Activated T-cell treated with anti-CD3 and anti-CD28 coated beads, Interleukin-2, amount 50 U/mL, for 1 hour (primary cell): Measurements from ENCODE around the gene MCL1.

Source experiments
- DNase-seq: peaks from one replicate; pipeline ENCODE4 v3.0.0-alpha.2; 2020

MCL1 gene

DNA sequence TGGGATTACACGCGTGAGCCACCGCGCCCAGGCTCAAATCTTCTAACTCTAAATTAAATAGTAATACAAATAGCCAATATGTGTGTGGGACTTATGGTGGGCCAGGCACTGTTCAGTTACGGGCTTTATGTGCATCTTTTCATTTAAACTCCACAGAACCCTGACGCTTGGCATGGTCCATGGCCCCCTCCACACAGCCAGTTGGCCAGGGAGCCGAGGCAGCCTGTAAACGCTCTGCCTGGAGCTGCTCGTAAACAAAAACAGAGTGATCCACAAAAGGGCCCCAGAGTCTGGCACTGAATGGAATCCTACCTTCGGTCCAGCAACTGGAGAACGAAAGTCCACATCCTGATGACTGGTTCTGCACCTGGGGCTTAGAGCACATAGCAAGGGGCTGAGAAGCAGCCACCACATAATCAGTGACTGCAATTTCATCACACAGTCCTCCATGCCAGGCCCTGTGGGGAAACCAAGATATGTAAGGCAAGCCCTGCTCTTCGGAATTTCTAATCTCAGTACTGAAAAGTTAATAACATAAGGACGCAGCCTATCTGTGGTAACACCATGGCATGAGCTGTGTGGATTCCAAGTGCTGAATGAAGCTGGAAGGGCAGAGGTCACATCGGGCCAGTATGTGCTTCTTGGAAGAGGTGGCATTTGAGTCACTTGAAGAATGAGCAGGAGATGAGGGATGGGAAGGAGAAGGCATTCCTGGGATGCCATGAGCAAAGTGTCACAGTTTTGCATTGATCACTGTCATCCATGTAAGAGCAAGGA lies 43.7 kb downstream of the MCL1 start:
- no peak for DNase-seq

DNA sequence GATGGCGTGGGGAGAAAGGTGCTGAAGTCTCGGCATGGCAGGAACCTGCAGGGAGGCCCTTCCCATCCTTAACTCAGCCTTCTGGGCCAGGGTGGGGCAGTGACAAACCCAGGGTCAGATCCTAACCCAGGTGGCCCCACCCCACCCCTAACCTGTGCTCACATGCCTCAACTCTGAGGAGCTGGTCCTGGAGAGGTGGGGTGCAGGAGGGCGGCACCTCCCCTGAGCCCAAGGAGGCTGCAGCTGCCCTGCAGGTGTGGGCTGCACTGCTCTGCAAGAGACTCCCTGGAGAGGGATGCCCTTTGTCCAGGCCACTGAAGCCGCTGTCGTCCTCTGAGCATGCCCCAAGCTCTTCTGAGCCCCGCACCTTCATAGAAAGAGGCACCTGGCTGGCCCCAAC lies 45.4 kb downstream of the MCL1 start:
- DNase-seq = no peak

GRCh38 chr1:150532860-150533259 lies 46.5 kb downstream of the MCL1 start:
- DNase-seq = no peak

- no peak for DNase-seq
These were observed 48.8 kb downstream of the MCL1 start for GRCh38 chr1:150530491-150531159.

GRCh38 chr1:150529017-150529416 lies 50.4 kb downstream of the MCL1 start:
- no peak for DNase-seq

GRCh38 chr1:150528196-150528595 lies 51.2 kb downstream of the MCL1 start:
- DNase-seq = no peak

DNA sequence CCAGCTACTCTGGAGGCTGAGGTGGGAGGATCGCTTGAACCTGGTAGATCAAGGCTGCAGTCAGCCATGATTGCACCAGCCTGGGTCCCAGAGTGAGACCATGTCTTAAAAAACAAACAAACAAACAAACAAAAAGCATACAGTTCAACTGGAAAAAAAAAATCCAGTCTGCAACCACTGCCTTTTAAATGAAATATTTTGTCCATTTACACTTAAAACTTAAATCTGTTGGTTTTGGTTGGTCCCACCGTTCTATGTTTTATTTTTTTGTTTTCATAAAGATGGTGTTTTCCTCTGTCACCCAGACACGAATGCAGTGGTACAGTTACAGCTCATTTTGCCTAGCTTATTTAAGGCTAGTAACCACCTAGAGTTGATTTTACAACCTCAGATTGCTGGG lies 54.1 kb downstream of the MCL1 start:
- no peak for DNase-seq
